SK-N-DZ (cell line): Measurements from ENCODE around the gene PARD3.
A peak's percentile ranks its signal among the peaks of the same experiment; 100 is the strongest.
"Not testable (repeated sequence)": the region's sequence is repeated elsewhere in the genome, so short reads cannot be mapped to it uniquely, and the experiment has no call there.

Experiments used
- DNase-seq: peaks from one replicate; pipeline ENCODE4 v3.0.0-alpha.2; 2015; ENCODE audit warnings: low spot score

Gene PARD3

DNA sequence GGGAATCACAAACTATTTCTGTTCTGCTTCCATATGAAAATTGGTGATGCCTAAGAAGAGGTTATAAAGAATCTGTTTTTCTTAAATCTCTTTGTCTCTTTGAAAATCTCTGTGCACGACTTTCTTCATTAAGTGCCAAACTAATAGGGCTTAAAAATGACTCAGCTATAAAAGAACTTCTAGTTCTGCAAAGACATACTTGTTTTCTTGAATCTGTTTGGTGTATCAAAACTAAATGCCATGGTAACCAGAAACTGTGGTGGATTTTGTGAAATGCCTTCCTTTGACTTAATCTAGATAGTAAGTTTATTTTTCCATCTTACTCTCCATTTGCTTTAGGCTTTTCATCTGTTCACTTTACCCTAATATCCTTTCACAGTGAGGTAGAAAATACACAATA, 417.8 kb downstream of the PARD3 start:
- no peak for DNase-seq

DNA sequence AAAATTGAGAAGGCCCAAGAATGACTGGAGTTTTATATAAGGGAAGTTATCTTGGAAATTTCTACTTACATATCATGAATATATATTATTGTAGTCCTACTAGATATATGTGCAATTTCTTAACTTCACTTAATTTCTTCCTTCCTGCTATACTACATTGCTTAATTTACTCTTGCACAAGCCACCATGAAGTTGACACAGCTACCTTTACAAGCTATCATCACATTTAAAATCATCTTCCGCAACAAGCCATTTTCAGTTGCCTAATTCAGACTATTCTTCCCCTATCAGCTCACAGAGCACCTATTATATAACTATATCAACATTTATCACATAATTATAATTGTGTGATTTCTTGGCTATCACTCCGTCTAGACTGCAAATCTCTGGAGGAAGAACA, 418.4 kb downstream of the PARD3 start:
- no peak for DNase-seq

DNA sequence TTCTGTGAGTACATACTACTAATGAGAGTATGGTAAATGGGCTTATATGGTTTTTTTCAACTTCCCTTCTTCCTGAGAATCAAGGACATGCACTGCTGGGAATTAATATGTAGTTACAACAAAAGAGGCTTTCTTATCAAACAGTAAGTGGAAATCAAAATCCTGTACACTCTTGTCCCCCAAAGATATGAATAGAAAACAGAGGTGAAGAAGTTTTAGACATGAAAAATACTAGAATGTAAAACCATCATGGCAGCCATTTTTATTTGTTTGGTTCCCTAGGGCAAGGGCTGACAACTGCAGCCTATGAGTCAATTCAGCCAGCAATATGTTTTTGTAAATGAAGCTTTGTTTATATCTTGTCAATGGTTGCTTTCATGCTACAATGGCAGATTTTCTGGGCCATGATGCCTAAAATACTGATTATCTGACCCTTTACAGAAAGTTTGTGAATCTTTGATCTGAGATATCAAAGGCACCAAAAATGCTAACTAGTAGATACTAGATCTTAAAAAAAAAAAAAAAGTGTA, 422.4 kb downstream of the PARD3 start:
- no peak for DNase-seq

- DNase-seq = not testable (repeated sequence)
These were observed 423.9 kb downstream of the PARD3 start for GRCh38 chr10:34391168-34391567.

GRCh38 chr10:34389801-34390200, 425.3 kb downstream of the PARD3 start:
- no peak for DNase-seq

DNA sequence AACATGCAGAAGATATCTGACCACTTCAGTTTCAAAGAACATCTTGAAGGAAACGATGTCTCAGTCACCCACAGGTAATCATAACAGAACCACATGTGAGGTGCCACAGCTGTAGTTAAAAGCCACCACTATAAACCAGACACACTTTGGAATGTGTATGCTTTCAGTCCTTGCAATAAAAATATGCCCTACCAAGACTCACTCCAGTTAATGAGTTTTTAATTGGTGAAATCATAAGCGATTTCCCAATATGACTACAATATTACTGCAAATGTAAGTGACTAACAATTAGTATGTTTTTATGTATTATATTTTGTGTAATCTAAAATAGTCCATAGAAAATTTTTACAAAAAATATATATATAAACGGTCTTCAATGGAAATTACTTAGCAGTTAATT, 428.2 kb downstream of the PARD3 start:
- DNase-seq = no peak

- no peak for DNase-seq
These were observed 430.7 kb downstream of the PARD3 start for GRCh38 chr10:34384372-34384771.

DNA sequence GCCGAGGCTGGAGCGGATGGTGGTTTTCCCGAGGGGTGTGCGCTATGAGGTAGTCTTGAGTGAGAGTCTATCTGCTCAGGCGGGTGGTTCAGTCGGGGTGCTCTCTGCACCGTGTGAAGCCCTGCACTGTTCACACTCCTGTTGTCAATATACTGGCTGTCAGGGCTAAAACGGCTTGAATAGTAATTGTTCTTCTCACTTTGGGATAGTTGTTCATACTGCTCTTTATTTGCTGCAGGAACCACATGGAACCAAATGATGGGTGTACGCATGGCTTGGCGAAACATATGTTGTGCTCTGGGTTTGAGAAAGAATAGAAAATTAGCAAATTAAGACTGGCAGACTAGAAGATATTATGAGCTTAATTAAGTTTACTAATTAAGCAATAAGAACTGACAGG, 432.5 kb downstream of the PARD3 start:
- DNase-seq = no peak

- no peak for DNase-seq
These were observed 434.2 kb downstream of the PARD3 start for GRCh38 chr10:34380856-34381255.

DNA sequence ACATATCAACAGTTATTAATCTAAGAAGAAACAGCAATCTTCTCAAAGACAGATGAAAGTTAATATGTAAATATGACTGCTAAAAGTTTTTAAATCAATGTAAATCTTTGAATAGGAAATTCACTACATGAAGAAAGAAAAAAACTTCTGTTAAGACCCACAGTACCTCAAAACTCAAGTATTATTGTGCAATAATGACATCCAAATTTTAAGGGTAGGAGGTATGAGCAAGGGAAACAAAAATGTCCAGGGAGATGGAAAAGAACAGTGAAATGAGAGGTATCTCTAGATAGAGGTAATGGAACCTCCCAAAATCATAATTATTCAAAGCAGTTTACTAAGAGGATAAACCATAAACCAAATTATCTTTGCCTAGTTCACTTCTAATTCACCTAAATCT, 436.8 kb downstream of the PARD3 start:
- DNase-seq = no peak

DNA sequence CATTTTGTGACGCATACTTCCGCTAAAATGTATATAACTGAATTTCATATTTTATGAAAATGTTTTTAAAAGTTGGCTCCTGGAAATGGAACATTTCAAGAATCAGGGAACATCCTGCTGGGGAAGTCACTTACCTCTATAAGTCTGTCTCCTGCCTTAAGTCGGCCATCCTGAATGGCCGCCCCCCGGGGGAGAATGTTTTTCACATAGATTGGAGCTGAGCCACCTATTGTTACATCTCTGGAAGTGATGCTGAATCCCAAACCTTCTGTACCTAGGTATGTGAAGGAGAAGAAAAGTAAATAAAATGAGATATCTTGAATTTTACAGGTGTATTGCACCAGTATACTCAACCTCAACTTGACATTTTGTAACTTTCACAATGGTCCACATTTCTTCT, 437.3 kb downstream of the PARD3 start:
- no peak for DNase-seq

GRCh38 chr10:34374356-34375045, 440.6 kb downstream of the PARD3 start:
- no peak for DNase-seq

- DNase-seq = peak; percentile 34
These were observed 441.9 kb downstream of the PARD3 start for GRCh38 chr10:34373211-34373610.

- DNase-seq = no peak
These were observed 442.6 kb downstream of the PARD3 start for GRCh38 chr10:34372509-34372908.

- no peak for DNase-seq
These were observed 445.0 kb downstream of the PARD3 start for GRCh38 chr10:34370126-34370525.

GRCh38 chr10:34369120-34369519, 446.0 kb downstream of the PARD3 start:
- DNase-seq = no peak

DNA sequence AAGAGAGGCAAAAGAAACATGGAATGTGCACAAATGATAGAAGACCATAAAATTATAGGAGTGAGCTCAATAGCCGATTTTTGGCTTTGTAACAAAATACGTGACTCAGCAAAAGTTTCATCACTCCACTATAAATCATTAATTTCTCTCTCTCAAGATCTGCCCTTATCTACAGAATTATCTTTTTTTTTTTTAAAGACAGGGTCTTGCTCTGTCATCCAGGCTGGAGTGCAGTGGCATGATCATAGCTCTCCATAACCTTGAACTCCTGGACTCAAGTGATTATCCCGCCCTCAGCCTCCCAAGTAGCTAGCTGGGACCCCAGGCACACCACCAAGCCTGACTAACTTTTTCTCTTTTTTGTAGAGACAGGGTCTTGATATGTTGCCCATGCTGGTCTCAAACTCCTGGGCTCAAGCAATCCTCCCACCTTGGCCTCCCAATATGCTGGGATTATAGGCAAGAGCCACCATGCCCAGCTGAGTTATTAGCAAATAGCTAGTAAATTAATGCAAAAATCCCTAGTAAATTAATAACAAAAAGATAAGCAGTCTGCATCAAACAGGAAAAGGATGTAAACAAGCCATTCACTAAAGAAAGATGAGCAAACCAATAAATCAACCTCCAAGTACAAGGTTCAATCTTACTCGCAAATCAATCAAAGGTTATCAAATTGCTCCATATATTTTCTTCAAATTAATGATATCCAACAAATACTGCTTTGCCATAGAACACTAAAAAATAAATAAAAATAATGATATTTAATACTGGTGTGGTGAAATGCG, 450.7 kb downstream of the PARD3 start:
- no peak for DNase-seq

GRCh38 chr10:34360984-34361383, 454.1 kb downstream of the PARD3 start:
- DNase-seq = no peak

DNA sequence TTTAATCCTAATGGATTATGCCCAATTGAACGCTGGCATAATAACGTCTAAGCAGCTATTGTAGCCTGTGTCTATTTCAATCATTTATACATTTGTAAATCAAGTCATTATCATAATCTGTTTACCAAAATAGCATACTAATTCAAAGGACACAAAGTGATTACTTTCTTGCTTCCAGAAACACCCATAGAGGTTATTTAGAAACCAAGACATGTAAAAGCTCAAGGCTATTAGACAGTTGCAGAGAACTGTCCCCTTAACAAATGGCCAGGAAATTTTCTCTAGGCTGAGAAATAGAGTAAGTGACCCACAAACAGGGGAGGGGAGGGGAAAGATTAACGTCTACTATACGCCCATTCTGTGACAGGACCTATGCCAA, 455.7 kb downstream of the PARD3 start:
- no peak for DNase-seq

DNA sequence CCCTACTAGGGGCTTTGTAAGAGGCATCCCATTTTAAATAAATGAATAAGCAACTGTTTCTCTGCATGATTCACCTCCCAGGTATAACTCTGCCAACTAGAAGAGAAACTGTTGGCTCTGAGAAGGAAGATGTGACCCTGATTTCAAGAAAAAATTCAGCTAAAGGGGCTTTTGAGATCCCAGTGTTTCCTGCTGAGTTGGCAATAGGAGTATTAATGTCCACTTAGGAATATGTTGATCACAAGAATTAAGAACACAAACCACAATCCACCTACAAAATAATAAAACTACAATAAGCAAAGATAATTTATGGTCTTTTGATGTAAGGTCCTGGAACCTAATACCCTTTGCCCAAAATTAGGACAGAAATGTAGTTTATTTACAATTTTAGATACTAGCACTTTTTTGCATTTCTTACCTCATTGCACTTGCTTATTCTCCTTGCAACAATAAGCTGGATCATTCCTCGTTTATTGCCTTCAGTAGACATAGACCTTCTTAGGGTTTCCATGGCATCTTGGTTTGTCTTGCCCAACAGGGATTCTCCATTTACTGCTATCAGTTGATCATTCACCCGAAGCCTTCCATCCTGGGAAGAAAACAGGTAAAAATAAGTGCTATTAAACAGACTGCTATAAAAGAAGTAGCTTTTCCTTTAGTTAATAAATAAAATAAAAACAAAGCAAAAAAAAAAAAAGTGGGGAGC, 456.2 kb downstream of the PARD3 start:
- DNase-seq = no peak

DNA sequence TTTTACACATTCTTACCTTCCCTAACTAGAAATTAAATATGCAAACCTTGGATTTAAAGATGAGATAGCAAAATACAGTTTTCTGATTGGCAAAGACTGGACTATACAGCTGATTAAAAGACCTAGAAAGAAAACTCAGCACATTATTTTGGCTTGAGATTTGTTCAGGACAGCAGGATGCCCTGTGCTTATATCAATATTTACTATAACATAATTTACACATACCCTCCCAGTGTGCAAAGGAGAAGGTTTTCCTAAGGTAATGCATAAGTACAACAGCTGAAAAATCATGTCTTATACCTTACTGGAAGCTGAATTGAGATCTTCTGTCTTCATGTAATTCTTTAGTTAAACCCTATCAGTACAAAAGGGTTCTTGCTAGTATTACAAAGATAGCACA, 458.6 kb downstream of the PARD3 start:
- DNase-seq = no peak

DNA sequence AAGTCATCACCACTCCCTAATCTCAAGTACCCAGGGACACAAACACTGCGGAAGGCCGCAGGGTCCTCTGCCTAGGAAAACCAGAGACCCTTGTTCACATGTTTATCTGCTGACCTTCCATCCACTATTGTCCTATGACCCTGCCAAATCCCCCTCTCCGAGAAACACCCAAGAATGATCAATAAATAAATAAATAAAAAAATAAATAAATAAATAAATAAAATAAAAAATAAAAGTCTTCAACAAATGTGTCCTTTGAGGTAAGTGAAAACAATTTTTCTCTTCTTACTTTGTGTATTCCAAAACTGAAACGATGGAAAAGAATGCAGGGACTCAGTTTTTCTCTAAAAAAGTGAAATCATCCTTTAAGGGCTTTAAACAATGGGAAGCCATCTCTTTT, 461.6 kb downstream of the PARD3 start:
- not testable (repeated sequence) for DNase-seq
